ENCODE data around the gene BCL2L14. TPM values are rescaled to one million over a fixed set of nuclear protein-coding genes. Genes with fewer than 3 reads are reported as not detected.
A peak's percentile ranks its signal among the peaks of the same experiment; 100 is the strongest.

The BCL2L14 gene
- polyA plus RNA-seq, 2 of the 4 experiments (the other 2 are of a cell fraction) = 0.06 TPM; not detected in 1

DNA sequence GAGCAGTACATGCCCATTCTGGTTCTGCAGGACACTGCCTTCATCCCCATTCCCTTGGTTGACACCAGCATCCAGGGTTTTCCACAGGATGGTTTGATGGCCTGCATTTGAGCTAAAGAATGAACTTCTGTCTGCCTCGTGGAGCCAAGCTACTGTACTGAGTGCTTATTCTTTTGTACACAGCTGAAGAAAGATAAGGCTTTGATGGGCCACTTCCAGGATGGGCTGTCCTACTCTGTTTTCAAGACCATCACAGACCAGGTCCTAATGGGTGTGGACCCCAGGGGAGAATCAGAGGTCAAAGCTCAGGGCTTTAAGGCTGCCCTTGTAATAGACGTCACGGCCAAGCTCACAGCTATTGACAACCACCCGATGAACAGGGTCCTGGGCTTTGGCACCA is 23.7 kb downstream of the BCL2L14 start:
- Histone ChIP-seq H3K27ac (no peak overlapping the region), H3K9me3 (no peaks in the 10 kb centered on the region), H3K4me2 (no peak overlapping the region), H3K4me3 (no peak overlapping the region), H3K4me1 (peaks cover 13% of the 10 kb centered on the region)
- TF ChIP-seq HEYL (CRISPR knock-in tag; IDR thresholded peaks at IDR 0.05) (no peak), MYC (IDR thresholded peaks at IDR 0.05; ENCODE audit: borderline replicate concordance, low read length) (no peak)
- CTCF ChIA-PET = interaction anchor here (0.7 to 4.1 kb wide), 3 partner anchors 12 to 234 kb away, joined by 4 to 20 read pairs (median 19); no protein-coding TSS in a partner anchor
- POLR2A ChIA-PET = no interaction called here
- DNase-seq (ENCODE audit: low read depth in 1 of 2, low spot score in 1 of 2) (no peak), ATAC-seq (no peak), FAIRE-seq (no peak)
- 93% methylated on average over 4 of the region's 4 CpGs for WGBS (ENCODE audit: missing lambda C conversion rate)

DNA sequence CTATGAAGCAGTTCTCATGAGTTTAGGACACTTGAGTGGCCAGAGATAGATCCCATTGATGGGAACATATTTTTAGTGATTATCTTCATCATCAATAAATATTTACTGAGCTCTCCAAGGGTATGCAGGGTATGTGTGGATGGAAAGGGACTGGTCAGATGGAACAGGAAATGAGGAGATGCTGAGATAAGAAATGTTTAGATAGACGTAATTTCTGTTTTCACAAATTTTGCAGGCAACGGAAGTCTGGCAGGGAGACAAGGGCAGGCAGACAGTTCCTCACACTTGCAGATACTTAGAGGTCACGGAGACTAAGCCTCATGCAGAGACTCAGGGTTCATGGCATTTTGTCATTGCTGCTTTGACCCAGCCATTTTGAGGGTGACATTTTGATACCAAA is 24.3 kb downstream of the BCL2L14 start:
- no peak for ATAC-seq
- Histone ChIP-seq H3K4me3 (no peak overlapping the region), H3K27ac (no peak overlapping the region), H3K9me3 (no peaks in the 10 kb centered on the region), H3K4me2 (no peak overlapping the region), H3K4me1 (peaks cover 13% of the 10 kb centered on the region)
- TF ChIP-seq GATA3 (IDR thresholded peaks at IDR 0.05; ENCODE audit: borderline replicate concordance) (0 out of 2 replicates have a peak, but pooled peaks have one; percentile 22), NPAS2 (CRISPR knock-in tag; IDR thresholded peaks at IDR 0.05; ENCODE audit: borderline replicate concordance) (no peak)
- no peak for FAIRE-seq
- 66% methylated on average over 3 of the region's 3 CpGs for WGBS (ENCODE audit: missing lambda C conversion rate)
- POLR2A ChIA-PET = no interaction called here
- DNase-seq (ENCODE audit: low read depth in 1 of 2, low spot score in 1 of 2) = no peak
- CTCF ChIA-PET = interaction anchor here (1.3 to 4.1 kb wide), 3 partner anchors 12 to 233 kb away, joined by 3 to 20 read pairs (median 19); no protein-coding TSS in a partner anchor

DNA sequence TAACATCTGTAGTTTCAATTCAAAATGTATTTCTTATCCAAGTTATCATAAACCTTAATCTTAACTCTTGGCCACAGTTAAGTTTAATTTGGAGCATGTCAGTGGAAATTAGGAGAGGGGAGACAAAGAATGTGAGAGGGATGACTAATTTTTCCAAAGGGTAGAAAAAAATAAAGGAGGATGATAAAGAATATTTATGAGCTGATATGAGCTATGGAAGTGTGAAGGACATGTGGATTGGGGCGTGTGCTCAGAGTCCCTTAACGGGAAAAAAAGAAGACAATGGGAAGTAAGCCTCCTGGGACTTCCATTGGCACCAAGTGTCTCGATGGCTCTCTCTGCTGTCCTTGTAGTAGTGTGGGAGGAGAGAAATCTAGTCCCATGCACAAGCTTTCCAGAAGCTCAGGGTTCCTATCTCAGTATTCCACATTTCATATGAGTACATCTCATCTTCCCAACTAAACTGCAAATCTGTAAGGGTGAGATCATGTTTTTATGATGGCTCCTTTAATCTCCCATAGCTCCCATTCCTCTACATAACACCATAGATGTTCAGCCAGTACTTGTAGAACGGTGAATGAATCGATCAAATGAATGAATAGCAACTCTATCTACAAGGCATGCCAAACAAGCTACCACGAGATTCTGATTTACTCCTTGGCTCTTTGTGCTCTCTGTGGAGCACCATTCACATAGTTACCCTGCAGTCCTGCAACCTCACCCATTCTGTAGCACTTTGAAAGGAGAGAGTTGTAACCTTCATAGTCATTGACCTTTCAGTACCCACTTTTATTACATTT is 27.4 kb downstream of the BCL2L14 start:
- peaks cover 2% of the 10 kb centered on the region for H3K4me1 ChIP-seq
- H3K4me2 ChIP-seq = no peak overlapping the region
- H3K4me3 ChIP-seq = no peak overlapping the region
- no peaks in the 10 kb centered on the region for H3K9me3 ChIP-seq
- ChIA-PET CTCF (interaction anchor here (1.3 to 2.0 kb wide), 4 partner anchors 16 to 236 kb away, joined by 4 to 7 read pairs (median 6); no protein-coding TSS in a partner anchor), POLR2A (no interaction called here)
- DNase-seq (ENCODE audit: low read depth in 1 of 2, low spot score in 1 of 2) (no peak), ATAC-seq (no peak), FAIRE-seq (no peak)
- no peak overlapping the region for H3K27ac ChIP-seq
- 94% methylated on average over 6 of the region's 6 CpGs for WGBS (ENCODE audit: missing lambda C conversion rate)
- no peak for TF ChIP-seq NFE2L2 (conservative IDR thresholded peaks at IDR 0.05; ENCODE audit: low read length)
- TF ChIP-seq FOXS1 (CRISPR knock-in tag; IDR thresholded peaks at IDR 0.05) = no peak
- no peak for TF ChIP-seq KDM5A (IDR thresholded peaks at IDR 0.05)

DNA sequence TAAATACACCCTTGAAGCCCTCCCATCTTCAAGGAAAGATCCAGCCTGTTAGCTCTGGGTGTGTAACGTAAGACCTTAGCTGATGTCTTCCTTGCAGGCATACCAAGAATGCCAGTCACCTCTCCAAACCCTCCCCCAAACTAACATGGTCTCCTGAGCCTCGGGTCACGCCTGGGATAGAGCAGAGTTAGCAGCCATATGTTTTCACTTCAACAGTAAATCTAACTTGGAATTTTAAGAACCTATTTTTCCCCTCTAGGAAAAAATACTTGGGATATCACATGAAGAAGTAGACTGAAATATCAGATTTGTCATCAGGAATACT is 27.9 kb downstream of the BCL2L14 start:
- FAIRE-seq (no peak), DNase-seq (ENCODE audit: low read depth in 1 of 2, low spot score in 1 of 2) (no peak), ATAC-seq (no peak)
- no peak overlapping the region for H3K4me3 ChIP-seq
- no peak for TF ChIP-seq ZSCAN20 (CRISPR knock-in tag; IDR thresholded peaks at IDR 0.05)
- no peak for TF ChIP-seq NPAS2 (CRISPR knock-in tag; IDR thresholded peaks at IDR 0.05; ENCODE audit: borderline replicate concordance)
- no peak for TF ChIP-seq ESRRA (IDR thresholded peaks at IDR 0.05; ENCODE audit: borderline replicate concordance, low read length)
- TF ChIP-seq, protein P1, sequence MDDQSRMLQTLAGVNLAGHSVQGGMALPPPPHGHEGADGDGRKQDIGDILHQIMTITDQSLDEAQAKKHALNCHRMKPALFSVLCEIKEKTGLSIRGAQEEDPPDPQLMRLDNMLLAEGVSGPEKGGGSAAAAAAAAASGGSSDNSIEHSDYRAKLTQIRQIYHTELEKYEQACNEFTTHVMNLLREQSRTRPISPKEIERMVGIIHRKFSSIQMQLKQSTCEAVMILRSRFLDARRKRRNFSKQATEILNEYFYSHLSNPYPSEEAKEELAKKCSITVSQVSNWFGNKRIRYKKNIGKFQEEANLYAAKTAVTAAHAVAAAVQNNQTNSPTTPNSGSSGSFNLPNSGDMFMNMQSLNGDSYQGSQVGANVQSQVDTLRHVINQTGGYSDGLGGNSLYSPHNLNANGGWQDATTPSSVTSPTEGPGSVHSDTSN (IDR thresholded peaks at IDR 0.05) = no peak
- no peak for TF ChIP-seq TFCP2L1 (CRISPR knock-in tag; IDR thresholded peaks at IDR 0.05)
- TF ChIP-seq EHF (CRISPR knock-in tag; IDR thresholded peaks at IDR 0.05) = no peak
- TF ChIP-seq SMC3 (IDR thresholded peaks at IDR 0.05) = no peak
- TF ChIP-seq MYC (IDR thresholded peaks at IDR 0.05; ENCODE audit: borderline replicate concordance, low read length) = no peak
- no peak for TF ChIP-seq FOXS1 (CRISPR knock-in tag; IDR thresholded peaks at IDR 0.05)
- TF ChIP-seq HOXB13 (CRISPR knock-in tag; IDR thresholded peaks at IDR 0.05; ENCODE audit: low read depth) = no peak
- TF ChIP-seq, protein P2, sequence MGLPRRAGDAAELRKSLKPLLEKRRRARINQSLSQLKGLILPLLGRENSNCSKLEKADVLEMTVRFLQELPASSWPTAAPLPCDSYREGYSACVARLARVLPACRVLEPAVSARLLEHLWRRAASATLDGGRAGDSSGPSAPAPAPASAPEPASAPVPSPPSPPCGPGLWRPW (IDR thresholded peaks at IDR 0.05) = no peak
- no peak for TF ChIP-seq TP53 (CRISPR knock-in tag; IDR thresholded peaks at IDR 0.05)
- TF ChIP-seq JUN (IDR thresholded peaks at IDR 0.05) = no peak
- no peak for TF ChIP-seq PHF8 (IDR thresholded peaks at IDR 0.05; ENCODE audit: borderline replicate concordance, low read depth)
- TF ChIP-seq, protein P3, sequence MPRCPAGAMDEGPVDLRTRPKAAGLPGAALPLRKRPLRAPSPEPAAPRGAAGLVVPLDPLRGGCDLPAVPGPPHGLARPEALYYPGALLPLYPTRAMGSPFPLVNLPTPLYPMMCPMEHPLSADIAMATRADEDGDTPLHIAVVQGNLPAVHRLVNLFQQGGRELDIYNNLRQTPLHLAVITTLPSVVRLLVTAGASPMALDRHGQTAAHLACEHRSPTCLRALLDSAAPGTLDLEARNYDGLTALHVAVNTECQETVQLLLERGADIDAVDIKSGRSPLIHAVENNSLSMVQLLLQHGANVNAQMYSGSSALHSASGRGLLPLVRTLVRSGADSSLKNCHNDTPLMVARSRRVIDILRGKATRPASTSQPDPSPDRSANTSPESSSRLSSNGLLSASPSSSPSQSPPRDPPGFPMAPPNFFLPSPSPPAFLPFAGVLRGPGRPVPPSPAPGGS (IDR thresholded peaks at IDR 0.05) = no peak
- no peak for TF ChIP-seq RFX5 (IDR thresholded peaks at IDR 0.05)
- no peak for TF ChIP-seq NFE2L2 (conservative IDR thresholded peaks at IDR 0.05; ENCODE audit: low read length)
- TF ChIP-seq BHLHE40 (IDR thresholded peaks at IDR 0.05; ENCODE audit: low read depth, low read length) = no peak
- TF ChIP-seq KDM1A (IDR thresholded peaks at IDR 0.05; ENCODE audit: low read depth) = no peak
- no peak for TF ChIP-seq JUNB (IDR thresholded peaks at IDR 0.05)
- no peak overlapping the region for H3K27ac ChIP-seq
- ChIA-PET CTCF (interaction anchor here (1.3 to 2.0 kb wide), 4 partner anchors 15 to 236 kb away, joined by 4 to 7 read pairs (median 6); no protein-coding TSS in a partner anchor), POLR2A (no interaction called here)
- H3K4me1 ChIP-seq = no peaks in the 10 kb centered on the region
- no peaks in the 10 kb centered on the region for H3K9me3 ChIP-seq
- H3K4me2 ChIP-seq = no peak overlapping the region
- WGBS (ENCODE audit: missing lambda C conversion rate) = 96% methylated on average over 3 of the region's 3 CpGs
